HEK293 (cell line): ENCODE measurements around the gene TEX19.

ENCODE experiments used
- CTCF ChIA-PET: fragments of 350-600 bp; formaldehyde crosslinking; extraction: SDS; loops from one replicate; lab custom pipeline; 2021; ENCODE audit warnings: antibody characterized with exemption; lab: Yijun Ruan, JAX
- POLR2A ChIA-PET: fragments of 300-600 bp; formaldehyde crosslinking; extraction: SDS; loops from one replicate; lab custom pipeline; 2020; ENCODE audit warnings: antibody characterized with exemption, inconsistent platforms; lab: Yijun Ruan, JAX
- H3K27ac ChIP-seq: fragments of 200-500 bp; sonication (Bioruptor generic); 2 replicates; pipeline ENCODE4 v1.5.1; 2014; ENCODE audit warnings: low read depth, low read length, control low read depth, inconsistent platforms; ENCODE audit errors: extremely low read depth
- H3K36me3 ChIP-seq, 2 experiments: fragments of 200-500 bp in 1 of 2; sonication (Bioruptor generic) in 1 of 2; 1 replicate in 1 of 2; 2 replicates in 1 of 2; pipeline ENCODE4 v1.5.1; 2014 to 2017; ENCODE audit warnings: inconsistent platforms in 2 of 2, low read length in 2 of 2; ENCODE audit not compliant: control insufficient read depth in 2 of 2, insufficient read depth in 1 of 2
- H3K4me1 ChIP-seq: fragments of 200-500 bp; sonication (Bioruptor generic); 2 replicates; pipeline ENCODE4 v1.5.1; 2014; ENCODE audit warnings: mild to moderate bottlenecking, low read length, inconsistent platforms; ENCODE audit not compliant: control insufficient read depth, insufficient read depth
- H3K4me3 ChIP-seq: 2 replicates; pipeline ENCODE4 v1.5.1; 2011; ENCODE audit warnings: low read depth, mild to moderate bottlenecking, control low read depth, low read length, moderate library complexity
- H3K9me3 ChIP-seq: fragments of 200-500 bp; sonication (Bioruptor generic); 2 replicates; pipeline ENCODE4 v1.5.1; 2014; ENCODE audit warnings: low read depth, low read length, inconsistent platforms; ENCODE audit not compliant: control insufficient read depth, insufficient read depth
- GLIS1 ChIP-seq: fragments of 450-650 bp; formaldehyde crosslinking; IDR thresholded peaks from 2 replicates; pipeline ENCODE4 v1.5.1; 2016; ENCODE audit warnings: missing biosample characterization, missing genetic modification characterization
- GLIS2 ChIP-seq: fragments of 450-650 bp; formaldehyde crosslinking; IDR thresholded peaks from 2 replicates; pipeline ENCODE4 v1.5.1; 2016; ENCODE audit warnings: missing biosample characterization, missing genetic modification characterization
- HOXC10 ChIP-seq: sonication (generic); formaldehyde crosslinking; IDR thresholded peaks from 2 replicates; pipeline ENCODE4 v1.8.1; 2023; ENCODE audit warnings: mild to moderate bottlenecking, missing genetic modification reagents
- MZF1 ChIP-seq: fragments of 450-650 bp; formaldehyde crosslinking; IDR thresholded peaks from 2 replicates; pipeline ENCODE4 v1.5.1; 2017; ENCODE audit warnings: missing biosample characterization, missing genetic modification characterization, borderline replicate concordance
- ZFP3 ChIP-seq: fragments of 450-650 bp; formaldehyde crosslinking; IDR thresholded peaks from 2 replicates; pipeline ENCODE4 v1.5.1; 2016; ENCODE audit warnings: low read depth, missing biosample characterization, missing genetic modification characterization
- ZIC2 ChIP-seq: fragments of 450-650 bp; formaldehyde crosslinking; IDR thresholded peaks from 2 replicates; pipeline ENCODE4 v1.5.1; 2016; ENCODE audit warnings: missing biosample characterization, missing genetic modification characterization
- ZNF157 ChIP-seq: fragments of 450-650 bp; formaldehyde crosslinking; IDR thresholded peaks from 2 replicates; pipeline ENCODE4 v1.5.1; 2016; ENCODE audit warnings: missing biosample characterization, missing genetic modification characterization
- ZNF202 ChIP-seq: fragments of 450-650 bp; formaldehyde crosslinking; IDR thresholded peaks from 2 replicates; pipeline ENCODE4 v1.5.1; 2016; ENCODE audit warnings: missing biosample characterization, missing genetic modification characterization, borderline replicate concordance
- ZNF266 ChIP-seq: fragments of 450-650 bp; formaldehyde crosslinking; IDR thresholded peaks from 2 replicates; pipeline ENCODE4 v1.5.1; 2016; ENCODE audit warnings: missing biosample characterization, missing genetic modification characterization, low read depth
- ZNF274 ChIP-seq, 2 experiments: fragments of 200-500 bp in 1 of 2; fragments of 450-650 bp in 1 of 2; sonication (Bioruptor generic) in 1 of 2; formaldehyde crosslinking in 1 of 2; IDR thresholded peaks; 2 replicates each; pipeline versions ENCODE4 v1.5.1 to v1.6.1; 2014 to 2016; ENCODE audit warnings: borderline replicate concordance in 1 of 2, inconsistent platforms in 1 of 2, low read length in 1 of 2, missing biosample characterization in 1 of 2, missing genetic modification characterization in 1 of 2
- ZNF530 ChIP-seq: fragments of 450-650 bp; formaldehyde crosslinking; IDR thresholded peaks from 2 replicates; pipeline ENCODE4 v1.5.1; 2016; ENCODE audit warnings: low read depth, missing biosample characterization, missing genetic modification characterization
- ZNF585B ChIP-seq: fragments of 450-650 bp; formaldehyde crosslinking; IDR thresholded peaks from 2 replicates; pipeline ENCODE4 v1.5.1; 2016; ENCODE audit warnings: missing biosample characterization, missing genetic modification characterization
- ZNF776 ChIP-seq: fragments of 450-650 bp; formaldehyde crosslinking; IDR thresholded peaks from 2 replicates; pipeline ENCODE4 v1.5.0; 2017; ENCODE audit warnings: missing biosample characterization, missing genetic modification characterization, borderline replicate concordance
- TF ChIP-seq, protein P1 (sequence below): fragments of 450-650 bp; formaldehyde crosslinking; IDR thresholded peaks from 2 replicates; pipeline ENCODE4 v1.5.1; 2016; ENCODE audit warnings: missing biosample characterization, missing genetic modification characterization
- TF ChIP-seq, protein P2 (sequence below): fragments of 450-650 bp; formaldehyde crosslinking; IDR thresholded peaks from 2 replicates; pipeline ENCODE4 v1.5.1; 2016; ENCODE audit warnings: missing biosample characterization, missing genetic modification characterization
- TF ChIP-seq, protein P3 (sequence below): fragments of 450-650 bp; formaldehyde crosslinking; IDR thresholded peaks from 2 replicates; pipeline ENCODE4 v1.5.1; 2017; ENCODE audit warnings: missing biosample characterization, missing genetic modification characterization

TEX19 gene

DNA sequence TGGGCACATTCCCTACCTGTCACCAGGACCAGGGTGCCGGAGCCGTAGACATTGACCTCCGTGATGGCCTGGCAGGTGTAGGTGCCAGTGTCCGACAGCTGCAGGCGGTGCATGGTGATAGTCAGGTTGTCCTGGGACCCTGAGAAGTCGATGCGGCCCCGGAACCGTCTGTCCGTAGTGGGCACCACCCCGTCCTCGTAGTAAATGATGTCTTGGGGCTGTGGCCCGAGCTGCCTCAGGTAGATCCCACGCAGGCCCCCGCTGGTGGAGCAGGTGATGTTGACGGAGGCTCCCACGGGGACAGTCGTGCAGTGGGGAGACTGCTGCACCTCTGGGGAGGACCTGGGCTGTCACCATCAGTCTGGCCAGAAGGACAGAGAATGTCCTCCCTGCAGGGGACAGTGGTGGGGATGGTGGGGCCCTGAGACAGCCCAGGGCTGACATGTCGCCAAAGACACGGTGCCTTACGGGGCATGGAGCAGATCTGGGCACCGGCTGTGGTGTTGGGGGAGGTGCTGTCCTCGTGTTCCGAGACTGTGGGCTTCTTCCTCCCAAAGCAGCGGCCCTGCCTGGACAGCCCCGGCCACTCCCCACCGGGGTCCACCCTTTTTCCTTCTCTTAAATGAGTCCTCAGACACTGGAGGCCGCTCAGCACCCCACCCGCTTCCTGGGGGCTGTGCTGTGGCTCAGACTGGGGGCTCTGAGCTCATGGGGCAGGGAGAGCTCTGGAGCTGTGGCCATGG lies 42.2 kb upstream of the TEX19 start:
- Histone ChIP-seq H3K9me3 (no peaks in the 10 kb centered on the region), H3K36me3 (no peaks in the 10 kb centered on the region), H3K27ac (no peak overlapping the region), H3K4me1 (no peaks in the 10 kb centered on the region; the same call in 1 of the 2 replicates), H3K4me3 (no peak overlapping the region)
- no peak for TF ChIP-seq GLIS2 (tag by site-specific recombination)
- TF ChIP-seq ZNF585B (tag by site-specific recombination): no peak
- TF ChIP-seq, protein P1, sequence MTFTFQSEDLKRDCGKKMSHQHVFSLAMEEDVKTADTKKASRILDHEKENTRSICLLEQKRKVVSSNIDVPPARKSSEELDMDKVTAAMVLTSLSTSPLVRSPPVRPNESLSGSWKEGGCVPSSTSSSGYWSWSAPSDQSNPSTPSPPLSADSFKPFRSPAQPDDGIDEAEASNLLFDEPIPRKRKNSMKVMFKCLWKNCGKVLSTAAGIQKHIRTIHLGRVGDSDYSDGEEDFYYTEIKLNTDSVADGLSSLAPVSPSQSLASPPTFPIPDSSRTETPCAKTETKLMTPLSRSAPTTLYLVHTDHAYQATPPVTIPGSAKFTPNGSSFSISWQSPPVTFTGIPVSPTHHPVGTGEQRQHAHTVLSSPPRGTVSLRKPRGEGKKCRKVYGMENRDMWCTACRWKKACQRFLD (tag by site-specific recombination): no peak
- no peak for TF ChIP-seq ZNF530 (tag by site-specific recombination)
- ChIA-PET CTCF (interaction anchor here (0.5 to 0.8 kb wide), 2 partner anchors 31 to 80 kb away, joined by 3 to 5 read pairs; no protein-coding TSS in a partner anchor), POLR2A (interaction anchor here (0.6 to 0.8 kb wide), 2 partner anchors 24 to 437 kb away, joined by 3 read pairs; no protein-coding TSS in a partner anchor)

DNA sequence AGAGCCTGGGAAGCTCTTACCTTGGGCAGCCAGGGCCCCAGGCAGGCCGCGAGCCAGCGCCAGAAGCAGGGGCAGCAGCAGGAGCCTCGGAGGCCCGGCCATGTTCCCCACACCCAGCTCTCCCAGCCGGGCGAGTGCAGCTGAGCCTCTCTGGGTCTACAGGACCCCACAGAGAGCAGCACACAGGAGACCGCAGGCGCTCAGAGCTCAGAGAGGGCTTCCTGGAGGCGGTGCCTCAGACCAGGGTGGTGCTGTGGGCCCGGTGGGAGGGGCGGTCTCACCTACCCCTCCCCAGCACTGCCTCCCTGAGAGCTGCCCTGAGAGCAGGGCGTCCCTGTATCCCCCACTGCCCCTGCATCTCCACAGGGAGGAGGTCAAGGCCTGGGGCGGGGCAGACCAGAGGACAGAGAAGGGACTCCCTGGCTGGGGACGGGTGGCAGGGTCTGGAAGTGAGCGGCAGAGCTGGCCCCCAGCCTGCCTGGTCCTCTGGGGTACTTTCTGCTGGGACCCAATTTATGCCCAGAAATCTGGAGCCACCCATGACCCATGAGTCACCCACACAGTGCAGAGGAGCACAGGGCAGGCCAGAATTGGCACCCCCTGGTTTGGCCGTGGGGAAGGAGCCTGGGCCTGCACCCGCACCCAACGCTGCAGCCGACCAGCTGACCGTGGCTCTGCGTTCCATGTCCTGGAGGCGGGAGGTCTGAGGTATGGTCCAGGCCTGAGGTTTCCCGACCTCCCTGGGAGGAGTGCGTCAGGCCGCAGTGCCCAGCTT lies 41.5 kb upstream of the TEX19 start, which contains the start of gene CD7:
Gene CD7, minus strand, starts transcription at position 215 of the 775 bp plus-strand sequence. Its CDS starts 113 bp downstream, at position 102.
- Histone ChIP-seq H3K36me3 (no peaks in the 10 kb centered on the region), H3K9me3 (no peaks in the 10 kb centered on the region), H3K4me1 (no peaks in the 10 kb centered on the region; the same call in 1 of the 2 replicates), H3K27ac (no peak within 1 kb of the TSS), H3K4me3 (no peak within 1 kb of the TSS)
- TF ChIP-seq ZNF202 (tag by site-specific recombination) (no peak), ZNF157 (no peak), HOXC10 (CRISPR knock-in tag) (no peak), ZNF776 (tag by site-specific recombination) (no peak), ZNF266 (tag by site-specific recombination) (no peak), GLIS2 (tag by site-specific recombination) (peak; percentile 31; the same call in 1 of the 2 replicates), ZNF274 (IDR thresholded peaks at IDR 0.05; ENCODE audit: low read length) (no peak), ZNF274 (tag by site-specific recombination; IDR thresholded peaks at IDR 0.05; ENCODE audit: borderline replicate concordance) (no peak), ZFP3 (no peak), ZIC2 (tag by site-specific recombination) (0 out of 2 replicates have a peak, but pooled peaks have one; percentile 50), MZF1 (tag by site-specific recombination) (no peak), GLIS1 (tag by site-specific recombination) (peak; percentile 85)
- TF ChIP-seq, protein P1 (tag by site-specific recombination): no peak
- TF ChIP-seq, protein P2, sequence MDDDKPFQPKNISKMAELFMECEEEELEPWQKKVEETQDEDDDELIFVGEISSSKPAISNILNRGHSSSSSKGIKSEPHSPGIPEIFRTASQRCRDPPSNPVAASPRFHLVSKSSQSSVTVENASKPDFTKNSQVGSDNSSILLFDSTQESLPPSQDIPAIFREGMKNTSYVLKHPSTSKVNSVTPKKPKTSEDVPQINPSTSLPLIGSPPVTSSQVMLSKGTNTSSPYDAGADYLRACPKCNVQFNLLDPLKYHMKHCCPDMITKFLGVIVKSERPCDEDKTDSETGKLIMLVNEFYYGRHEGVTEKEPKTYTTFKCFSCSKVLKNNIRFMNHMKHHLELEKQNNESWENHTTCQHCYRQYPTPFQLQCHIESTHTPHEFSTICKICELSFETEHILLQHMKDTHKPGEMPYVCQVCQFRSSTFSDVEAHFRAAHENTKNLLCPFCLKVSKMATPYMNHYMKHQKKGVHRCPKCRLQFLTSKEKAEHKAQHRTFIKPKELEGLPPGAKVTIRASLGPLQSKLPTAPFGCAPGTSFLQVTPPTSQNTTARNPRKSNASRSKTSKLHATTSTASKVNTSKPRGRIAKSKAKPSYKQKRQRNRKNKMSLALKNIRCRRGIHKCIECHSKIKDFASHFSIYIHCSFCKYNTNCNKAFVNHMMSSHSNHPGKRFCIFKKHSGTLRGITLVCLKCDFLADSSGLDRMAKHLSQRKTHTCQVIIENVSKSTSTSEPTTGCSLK: no peak
- TF ChIP-seq, protein P3, sequence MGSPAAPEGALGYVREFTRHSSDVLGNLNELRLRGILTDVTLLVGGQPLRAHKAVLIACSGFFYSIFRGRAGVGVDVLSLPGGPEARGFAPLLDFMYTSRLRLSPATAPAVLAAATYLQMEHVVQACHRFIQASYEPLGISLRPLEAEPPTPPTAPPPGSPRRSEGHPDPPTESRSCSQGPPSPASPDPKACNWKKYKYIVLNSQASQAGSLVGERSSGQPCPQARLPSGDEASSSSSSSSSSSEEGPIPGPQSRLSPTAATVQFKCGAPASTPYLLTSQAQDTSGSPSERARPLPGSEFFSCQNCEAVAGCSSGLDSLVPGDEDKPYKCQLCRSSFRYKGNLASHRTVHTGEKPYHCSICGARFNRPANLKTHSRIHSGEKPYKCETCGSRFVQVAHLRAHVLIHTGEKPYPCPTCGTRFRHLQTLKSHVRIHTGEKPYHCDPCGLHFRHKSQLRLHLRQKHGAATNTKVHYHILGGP (tag by site-specific recombination): no peak
- POLR2A ChIA-PET: interaction anchor here (0.8 kb wide), 1 partner anchor 25 kb away, joined by 3 read pairs; no protein-coding TSS in a partner anchor
- CTCF ChIA-PET: interaction anchor here (0.5 to 0.8 kb wide), 3 partner anchors 17 to 81 kb away, joined by 3 to 5 read pairs (median 3); no protein-coding TSS in a partner anchor
